CD4-positive, alpha-beta T cell treated with Interleukin-4 for 1 hour (primary cell): ENCODE results near the gene ARSJ.

Source experiments
- DNase-seq, 2 donors: peaks; one replicate each; pipeline ENCODE4 v3.0.0-alpha.2; 2020 to 2022

ARSJ gene

DNA sequence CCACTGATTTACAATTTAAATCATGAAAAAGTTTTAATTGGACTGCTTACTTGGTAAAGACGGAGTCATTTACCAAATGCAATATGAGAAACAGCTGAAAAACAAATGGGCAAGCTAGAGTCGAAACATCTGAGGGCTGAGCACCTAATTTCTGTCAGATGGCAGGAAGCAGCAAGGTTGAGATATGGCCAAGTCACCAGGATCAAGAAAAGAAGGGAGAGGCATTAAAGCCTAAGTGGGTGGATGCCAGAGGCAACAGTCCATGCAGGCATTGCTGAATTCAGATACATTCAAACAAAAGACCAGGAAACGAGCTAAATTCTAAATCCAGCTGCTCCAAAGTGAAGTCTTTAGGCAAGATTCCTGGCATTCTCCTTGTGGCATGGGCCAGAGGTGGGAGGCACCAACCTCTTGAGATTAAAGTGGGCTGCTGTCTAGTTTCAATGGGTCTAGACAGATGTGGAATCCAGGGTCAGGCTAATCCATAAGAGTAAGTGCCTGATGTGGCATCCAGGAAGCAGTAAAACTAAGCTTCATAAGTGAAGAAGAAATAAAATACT lies 8.0 kb upstream of the ARSJ start:
- DNase-seq = no peak

DNA sequence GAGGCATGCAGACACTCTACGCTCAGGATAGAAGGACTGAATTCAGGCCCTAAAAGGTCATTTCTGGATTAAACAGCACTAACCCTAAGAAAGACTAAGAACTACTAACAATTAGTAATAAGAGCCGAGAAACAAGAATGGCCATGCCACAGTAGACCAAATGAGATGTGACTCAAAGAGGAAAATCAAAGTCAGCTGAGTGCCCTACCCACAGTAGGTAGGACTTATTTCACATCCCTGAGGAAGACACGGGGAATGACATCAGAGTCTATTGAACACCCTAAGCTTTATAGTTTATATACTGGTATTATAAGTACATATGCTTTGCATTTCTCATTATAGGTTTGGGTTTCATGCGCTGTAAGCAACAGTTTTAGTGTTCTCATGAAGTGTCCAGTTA lies 2.7 kb upstream of the ARSJ start:
- DNase-seq = no peak

DNA sequence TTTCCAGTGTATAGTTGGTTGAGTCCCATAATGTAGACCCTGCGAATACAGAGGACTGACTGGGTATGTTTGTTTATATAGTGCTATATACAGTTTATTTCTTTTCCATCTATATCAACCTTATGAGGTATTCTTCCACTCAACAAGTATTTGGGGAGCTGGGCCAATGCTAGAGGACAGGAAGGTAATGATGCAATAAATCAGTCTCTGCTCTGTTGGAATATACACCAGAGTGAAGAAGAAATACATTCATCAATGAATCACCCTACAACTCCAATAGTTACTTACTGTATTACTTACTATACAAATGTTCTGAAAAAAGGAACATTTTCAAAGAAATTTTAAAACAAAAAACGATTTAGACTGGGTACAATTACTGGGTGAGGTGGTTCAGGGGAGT lies 2.1 kb upstream of the ARSJ start:
- no peak for DNase-seq

DNA sequence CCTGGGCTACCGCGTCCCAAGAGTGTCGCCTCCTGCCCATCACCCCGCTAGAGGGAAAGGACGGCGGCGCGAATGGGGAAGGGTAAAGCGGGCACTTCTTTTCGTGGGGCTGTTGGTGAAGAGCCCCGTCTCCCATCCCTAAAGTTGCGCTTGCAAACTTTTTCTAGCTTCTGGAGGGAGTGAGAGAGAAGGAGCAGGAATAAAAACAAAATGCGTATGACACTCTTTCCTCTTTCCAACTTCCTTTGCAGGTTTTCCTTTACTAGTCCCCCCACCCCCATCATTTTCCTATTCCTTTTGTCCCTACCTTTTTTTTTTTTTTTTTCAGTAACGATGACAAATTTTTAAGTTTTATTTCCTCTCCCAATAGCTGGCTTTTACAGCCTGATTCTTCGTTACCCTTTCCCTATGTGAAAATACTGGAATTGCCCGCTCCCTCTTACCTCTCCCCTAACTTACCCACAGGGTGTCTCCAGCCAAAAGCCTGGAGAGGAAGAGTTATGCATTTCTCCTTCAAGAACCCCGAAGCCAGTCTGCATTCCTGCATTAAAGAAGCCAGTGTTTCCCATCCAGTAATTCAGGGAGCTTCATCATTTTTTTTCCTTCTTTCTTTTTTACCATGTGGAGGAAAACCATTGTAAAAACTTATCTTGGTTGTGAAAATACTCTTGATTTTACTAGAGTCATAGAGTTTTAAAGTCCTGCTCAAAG lies 613 bp upstream of the ARSJ start:
- no peak for DNase-seq

DNA sequence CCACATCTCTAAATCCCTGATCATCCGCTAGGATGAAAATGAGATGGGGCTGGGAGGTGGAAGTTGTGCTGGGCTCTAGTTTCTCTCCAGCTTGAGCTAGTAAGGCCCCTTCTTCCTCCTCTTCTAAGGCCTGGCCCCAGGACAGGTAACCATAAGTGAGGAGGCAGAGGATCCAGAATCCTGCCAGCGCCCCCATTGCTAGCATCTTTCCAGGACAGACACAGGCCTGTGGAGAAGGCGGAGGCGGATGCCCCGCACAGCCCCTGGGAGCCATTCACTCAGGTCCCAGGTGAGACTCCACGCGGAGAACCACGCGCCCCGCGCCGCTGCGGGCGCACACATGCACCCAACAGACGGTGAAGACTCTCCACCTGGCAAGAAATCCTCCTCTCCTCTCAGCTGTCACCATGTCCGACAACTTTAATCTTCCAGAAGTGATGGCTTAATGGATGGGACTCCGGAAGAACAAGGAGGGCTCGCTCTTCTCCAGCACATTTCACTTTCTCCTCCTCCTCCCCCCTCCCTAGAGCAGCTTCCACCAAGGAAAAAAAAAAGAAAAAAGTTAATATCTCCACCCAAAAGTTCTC lies 793 bp downstream of the ARSJ start:
- no peak for DNase-seq

DNA sequence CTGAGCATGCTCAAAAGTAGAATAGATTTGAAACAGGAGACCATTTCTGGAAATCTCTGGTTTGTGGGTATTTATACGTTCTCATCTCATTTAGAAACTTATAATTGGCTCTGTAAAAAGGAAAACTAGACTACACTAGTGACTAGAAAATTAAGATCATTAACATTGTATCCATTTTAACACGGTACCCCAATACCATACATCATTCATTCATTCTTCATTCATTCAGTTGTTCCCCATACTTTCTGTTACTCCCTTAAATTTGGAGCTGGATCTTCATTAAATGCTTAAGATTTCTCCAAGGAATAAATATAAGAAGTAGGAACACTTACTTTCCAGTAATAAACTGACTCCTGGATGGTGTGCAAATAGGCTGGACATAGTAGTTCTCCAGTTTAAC lies 1.3 kb downstream of the ARSJ start:
- no peak for DNase-seq

DNA sequence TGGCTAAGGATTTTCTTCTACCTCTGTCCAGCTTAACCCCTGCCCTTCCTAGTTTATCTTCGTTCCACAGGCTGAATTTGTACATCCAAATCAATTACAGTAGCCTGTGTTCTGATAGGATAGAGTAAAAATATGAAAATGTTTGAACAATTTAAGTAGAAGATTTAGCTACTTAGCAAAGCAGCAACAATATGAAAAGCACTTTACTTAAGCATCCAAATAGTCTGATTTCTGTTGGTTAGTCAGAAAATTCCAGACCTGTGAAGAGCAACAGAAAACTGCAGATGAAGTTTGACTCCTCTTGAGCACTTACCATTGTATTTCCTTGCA lies 2.0 kb downstream of the ARSJ start:
- DNase-seq = no peak

DNA sequence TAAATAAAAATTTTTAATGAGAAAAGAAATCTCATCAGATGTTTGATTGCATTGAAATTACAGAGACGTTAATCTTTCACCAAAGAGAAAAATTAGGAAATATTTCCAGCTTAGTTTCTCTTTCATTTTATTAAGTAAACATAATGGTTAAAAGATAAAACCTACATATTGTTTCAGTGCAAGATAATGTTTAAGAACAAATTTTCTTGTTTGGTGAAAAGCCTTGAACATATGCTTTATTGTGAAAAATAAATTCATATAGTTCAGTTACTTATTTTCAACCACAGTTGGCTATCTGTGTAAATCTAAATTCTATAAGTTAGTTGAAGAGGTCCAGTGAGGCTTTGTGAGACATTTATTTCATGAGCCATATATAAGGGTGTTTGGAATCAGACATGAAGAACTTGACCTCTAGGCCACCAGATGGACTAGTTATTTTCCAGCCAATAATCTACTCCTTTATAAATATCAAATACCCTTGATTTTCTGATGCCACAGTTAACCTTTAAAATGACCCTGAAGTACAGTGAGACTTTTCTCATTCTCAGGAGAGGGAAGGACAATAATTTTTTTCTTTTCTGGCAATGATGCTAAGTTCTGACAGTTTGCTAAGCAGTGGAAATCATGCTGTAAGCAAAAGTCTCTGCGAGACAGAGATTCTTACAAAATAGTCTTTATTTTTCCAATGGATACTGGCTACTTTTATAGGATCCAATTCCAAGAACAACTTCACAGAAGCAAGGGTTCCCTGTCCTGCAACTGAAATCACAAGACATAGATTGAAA lies 2.5 kb downstream of the ARSJ start:
- DNase-seq = no peak

DNA sequence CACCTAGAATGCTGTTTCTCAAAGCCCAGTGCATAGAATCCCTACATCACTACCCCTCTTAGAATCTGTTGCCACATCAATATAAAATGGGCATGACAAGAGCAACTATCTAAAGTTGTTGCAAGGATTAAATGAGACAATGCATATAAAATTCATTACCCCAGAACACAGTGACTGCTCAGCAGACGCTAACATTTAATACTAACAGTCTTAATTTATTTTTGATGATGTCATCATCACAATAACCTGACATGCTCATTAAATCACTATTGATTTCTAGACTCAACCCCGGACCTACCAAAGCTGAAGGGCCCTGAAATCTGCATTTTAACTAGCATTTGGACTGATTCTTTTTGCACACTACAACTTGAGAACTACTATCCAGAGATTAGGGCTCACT lies 3.9 kb downstream of the ARSJ start:
- DNase-seq = no peak

DNA sequence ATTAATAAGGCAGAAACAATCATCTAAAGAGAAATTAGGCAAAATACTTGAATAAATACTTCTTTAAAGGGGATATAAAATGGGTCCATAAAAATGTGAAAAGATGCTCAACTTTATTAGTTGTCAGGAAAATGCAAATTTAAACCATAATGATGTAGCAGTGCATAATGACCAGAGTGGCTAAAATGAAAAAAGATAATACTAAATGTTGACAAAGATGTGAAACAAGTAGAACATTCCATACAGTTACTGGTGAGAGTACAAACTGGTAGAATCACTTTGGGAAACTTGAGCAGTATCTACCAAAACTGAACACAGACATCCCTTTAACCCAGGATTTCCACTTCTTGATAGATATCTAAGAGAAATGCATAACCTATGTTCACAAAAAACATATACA lies 5.0 kb downstream of the ARSJ start:
- DNase-seq = no peak

DNA sequence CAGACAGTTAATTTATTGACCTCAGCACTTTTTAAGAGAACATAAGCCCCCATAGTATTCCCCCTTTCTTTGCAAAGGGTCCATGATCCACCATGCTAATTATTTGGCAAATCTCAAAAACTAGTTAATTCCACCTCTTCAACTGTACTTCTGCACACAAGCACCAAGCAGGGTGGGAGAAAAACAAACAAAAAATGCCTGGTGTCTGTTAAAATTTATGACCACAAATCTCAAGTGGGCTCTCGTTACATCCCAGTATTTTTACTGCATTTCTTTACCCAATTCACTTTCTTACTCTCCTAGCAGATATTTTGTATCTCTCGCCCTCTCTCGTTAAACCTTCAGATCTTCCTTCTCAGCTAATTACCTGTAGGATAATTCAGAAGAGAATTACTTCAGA lies 6.1 kb downstream of the ARSJ start:
- DNase-seq = no peak

DNA sequence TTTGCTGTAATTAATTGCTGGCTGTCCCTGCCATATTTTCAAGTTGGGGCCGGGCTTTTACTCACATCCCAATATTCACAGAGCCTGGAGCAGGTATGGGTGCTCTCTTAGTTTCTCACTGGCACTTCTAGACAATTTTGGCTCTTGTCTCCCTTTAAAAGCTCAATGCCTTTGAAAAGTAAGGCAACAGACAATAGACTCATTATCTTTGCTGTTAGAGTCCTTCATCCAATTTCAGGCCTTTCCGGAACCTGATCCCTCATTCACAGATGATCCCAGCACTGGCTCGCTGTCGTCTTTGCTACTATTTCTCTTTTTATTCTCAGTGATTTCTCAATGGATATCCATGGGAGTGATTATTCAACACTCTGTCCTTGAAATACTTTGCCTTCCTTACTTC lies 6.7 kb downstream of the ARSJ start:
- DNase-seq = no peak

DNA sequence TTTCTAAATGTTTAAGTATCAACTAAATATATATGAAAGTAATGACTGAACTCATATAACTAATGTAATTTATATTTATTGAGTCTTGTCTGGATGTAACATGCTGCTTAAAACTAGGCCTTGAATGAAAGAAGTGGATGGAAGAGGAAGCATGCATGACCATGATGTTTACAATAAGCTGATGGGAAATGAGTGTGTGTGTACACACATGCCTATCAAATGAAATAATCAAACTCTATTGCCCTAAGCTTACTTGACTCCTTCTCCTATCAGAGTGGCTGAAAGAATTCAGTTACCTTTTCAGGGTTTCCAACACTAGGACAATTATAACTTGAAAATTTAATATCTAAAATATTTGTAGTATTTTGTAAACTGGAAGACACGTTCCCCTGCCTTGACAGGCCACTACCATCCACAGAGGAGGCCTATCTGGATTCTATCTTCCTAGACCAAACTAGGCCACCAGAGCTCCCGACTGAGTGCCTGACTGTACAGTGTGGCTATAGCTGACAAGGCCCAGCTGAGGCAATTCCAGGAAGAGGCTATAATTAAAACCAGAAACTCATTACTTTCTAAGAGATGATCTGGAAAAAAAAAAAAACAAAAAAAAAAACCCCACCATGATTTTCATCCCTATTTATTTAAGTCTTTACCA lies 7.6 kb downstream of the ARSJ start:
- DNase-seq = no peak

DNA sequence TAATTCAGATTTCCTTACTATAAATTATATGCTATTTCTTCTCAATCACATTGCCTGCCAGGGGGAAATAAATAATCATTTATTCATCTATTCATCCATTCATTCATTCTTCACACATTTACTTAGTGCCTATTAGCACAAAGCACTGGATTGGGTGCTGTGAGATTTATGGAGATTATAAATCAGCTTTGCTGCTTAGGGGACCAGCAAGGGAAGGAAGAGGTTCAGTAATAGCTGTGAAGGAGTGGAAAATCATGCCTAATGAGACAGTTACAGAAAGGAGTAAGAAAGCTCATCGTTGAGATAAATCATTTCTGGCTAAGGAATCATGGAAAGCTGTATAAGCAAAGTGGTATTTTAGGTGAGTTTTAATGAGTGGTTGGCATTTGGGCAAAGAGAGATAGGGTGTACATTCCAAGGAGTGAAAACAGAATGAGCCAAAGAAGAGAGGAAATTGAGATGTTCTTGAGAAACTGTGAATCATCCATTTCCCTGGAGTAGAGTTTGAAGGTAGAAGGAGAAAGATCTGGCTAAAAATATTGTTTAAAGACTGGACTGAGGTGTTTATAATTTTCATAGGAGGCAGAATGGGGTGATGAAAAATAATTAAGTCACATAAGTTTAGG lies 9.6 kb downstream of the ARSJ start:
- no peak for DNase-seq

DNA sequence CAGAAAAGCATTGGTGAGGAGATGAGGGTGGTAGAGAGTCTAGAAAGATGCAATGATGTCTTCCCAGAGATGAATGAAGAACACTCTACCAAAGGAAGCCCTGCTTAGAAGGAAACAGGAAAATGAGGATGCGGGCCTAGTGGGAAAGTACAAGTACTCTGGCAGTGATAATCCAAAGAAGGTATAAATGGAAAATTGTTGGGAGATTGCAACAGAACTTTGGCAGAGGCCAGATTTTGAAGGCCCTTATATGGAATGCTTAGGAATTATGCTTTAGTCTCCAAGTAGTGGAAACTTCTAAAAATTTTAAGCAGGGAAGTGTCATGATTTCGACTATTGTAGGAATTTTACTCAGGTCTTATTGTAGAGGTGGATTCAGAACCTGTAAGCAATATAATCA lies 11.0 kb downstream of the ARSJ start:
- DNase-seq = no peak

DNA sequence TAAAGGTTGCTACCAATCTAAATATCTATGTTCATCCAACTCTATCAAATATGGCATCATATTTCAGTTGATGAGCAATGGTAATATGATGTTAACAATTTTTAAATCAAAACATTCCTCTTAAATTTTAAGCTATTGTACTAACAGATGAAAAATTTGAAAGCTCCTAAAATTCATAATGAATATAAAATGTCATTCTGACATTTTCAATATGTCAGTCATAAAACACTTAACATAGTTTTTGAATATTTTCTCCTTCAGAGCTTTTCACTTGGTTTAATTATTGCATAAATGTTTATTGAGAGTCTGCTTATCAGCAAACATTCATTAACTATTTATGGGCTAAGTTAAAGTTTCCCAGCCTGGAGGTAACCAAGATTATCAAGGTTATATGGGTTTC lies 11.8 kb downstream of the ARSJ start:
- DNase-seq = no peak

DNA sequence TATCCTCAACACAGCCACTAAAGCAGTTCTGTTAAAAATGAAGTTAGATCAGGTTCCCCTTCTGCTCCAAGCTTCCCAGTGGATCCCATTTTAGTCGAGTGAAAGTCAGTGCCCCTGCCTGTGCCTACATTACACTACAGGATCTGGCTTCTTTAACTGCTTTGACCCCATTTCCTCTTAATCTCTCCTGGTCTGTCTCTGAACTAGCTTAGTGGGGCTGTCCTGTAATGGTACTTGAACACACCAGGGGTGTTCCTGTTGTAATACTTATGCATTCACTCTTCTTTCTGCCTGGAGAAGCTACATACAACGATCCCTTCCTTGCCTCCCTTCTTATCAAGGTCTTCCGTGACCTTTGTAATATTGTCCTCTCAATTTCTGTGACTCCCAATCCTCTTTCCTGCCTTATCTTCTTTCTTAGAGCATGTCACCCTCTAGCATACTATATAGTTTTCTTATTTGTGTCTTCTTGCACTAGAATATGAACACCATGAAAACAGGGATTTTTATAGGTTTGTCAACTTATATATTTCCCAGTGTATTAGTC lies 16.7 kb downstream of the ARSJ start:
- DNase-seq = no peak

DNA sequence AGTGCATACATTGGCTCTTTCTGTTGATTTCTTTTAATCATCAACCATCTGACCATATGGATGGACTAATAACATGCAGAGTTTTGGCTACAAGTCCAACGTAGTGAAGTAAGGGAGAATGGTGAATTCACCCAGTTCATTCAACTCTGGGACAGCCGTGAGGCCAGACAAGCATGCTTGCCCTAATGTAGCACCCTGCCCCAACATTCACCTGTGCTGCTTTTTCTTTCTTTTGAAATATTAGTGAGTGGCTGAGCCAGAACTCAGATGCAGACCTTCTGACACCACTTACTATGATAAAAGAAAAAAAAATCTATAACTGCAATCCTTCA lies 17.5 kb downstream of the ARSJ start:
- no peak for DNase-seq

DNA sequence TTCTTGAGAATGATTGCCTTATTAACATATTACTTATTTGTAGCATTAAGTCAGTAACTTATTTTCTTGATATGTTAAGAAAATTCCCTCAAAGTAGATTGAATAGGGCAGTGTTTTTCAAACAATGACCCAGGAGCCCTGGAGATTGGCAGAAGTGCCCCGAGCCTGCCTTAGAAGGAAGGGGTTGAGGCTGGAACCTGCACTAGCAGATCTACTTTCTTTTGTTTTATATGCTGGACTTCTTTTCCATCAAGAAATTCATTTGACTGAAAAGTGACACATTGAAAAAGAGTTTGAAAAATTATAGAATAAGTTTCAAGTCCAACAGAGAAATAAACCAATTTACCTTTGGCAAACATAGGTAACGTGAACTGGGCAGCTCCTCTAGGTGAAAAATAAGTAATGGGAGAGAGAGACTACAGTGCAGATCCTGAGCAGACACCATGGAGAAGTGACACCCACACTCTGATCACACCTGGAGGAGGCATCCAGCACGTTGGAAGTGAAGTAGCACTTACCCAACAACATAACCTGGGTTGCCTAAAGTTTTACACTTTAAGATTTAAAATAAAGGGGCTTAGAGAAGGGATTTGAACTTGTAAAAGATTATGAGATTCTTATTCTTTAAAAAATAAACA lies 18.6 kb downstream of the ARSJ start:
- DNase-seq = no peak

DNA sequence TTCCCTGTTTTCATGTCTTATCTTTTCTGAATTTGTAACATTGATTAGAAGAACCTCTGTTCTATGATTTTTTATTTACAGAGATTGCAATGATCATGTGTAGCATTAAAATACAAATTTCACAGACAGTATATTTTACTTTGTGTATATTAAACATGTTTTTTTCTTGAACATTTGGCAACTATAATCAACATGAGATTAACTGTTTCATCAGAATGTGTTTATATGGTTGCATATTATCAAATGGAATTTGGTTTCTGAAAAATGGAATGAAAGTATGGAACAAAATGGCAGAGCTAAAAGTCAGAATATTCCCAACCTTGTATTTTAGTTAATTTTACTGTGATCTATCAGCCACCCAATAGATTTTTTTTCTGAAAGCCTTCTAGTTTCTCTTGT lies 19.9 kb downstream of the ARSJ start:
- DNase-seq = no peak

DNA sequence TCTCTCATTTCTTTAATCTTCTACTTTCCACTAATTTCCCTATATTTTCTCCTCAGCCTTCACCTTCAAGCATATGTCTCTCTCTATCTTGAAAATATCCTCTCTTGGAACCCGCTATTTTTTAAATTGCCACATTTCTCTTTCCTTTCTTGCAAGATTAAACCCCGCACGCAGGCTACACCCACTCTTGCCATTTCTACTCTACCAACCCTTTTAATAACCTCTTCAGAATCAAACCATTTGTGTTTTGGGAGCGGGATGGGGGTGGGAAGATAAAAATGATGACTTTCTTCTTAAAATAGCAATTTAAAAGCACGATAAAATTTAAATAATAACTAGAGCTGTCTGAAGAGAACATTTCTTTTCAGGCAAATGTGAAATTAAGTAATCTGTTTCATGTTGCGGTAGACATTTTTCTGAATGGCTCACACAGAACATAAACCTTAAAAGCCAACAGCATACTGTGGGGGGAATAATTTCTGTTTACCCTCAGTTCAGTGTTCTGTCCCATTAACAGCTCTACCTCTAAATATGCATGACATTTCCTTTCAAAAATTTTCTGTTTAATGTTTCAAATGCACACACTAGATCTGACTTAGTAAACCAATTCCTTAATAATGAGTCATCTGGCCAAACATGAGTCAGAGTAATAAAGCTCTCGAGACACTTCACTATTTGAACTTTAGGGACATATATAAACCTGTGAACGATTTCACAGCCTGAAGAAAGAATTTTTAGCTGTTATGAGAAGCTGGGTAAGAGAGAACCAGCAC lies 20.5 kb downstream of the ARSJ start:
- no peak for DNase-seq

DNA sequence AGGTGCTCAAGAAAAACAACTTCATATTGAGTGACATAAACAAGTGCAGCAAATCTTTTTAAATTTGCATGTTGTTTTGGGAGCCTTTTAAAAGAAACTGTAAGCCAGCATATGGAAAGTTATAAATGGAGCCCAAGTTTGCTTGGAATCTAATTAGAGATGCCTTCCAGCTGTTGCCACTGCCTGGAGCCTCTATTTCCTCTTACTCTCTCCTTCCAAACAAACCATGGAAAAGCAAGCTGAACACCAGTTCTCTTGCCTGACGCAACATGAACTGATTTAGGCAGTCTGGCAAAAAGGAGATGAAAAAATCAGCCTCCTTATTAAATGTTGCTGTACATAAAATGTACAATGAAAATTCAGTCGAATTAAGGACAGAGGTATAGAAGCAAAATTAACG lies 21.5 kb downstream of the ARSJ start:
- DNase-seq = no peak
